H1 (cell line): ENCODE data around the gene KPNA6. TPM values are rescaled to one million over a fixed set of nuclear protein-coding genes. Genes with fewer than 3 reads are reported as not detected.

Experiments
- CTCF ChIA-PET: fragments of 300-600 bp; sonication (Branson Sonifier 250); formaldehyde crosslinking; loops from one replicate; lab custom pipeline; 2021; ENCODE audit not compliant: partially characterized antibody; lab: Charles Lee
- POLR2A ChIA-PET: fragments of 300-600 bp; sonication (Branson Sonifier 250); formaldehyde crosslinking; loops from one replicate; lab custom pipeline; 2021; ENCODE audit warnings: inconsistent platforms; ENCODE audit not compliant: partially characterized antibody; lab: Charles Lee
- DNase-seq, 2 experiments: peaks; one replicate each; pipeline versions ENCODE4 v3.0.0 to v3.0.0-alpha.2; 2010 to 2022; ENCODE audit warnings: low spot score in 2 of 2, low read depth in 1 of 2, mixed read lengths in 1 of 2
- FAIRE-seq: peaks from 2 replicates; lab custom pipeline; 2011; peaks lifted over from hg19 to GRCh38; lab: Jason Lieb, UNC
- H2AFZ ChIP-seq: 2 replicates; pipeline ENCODE4 v1.8.1; 2012; ENCODE audit warnings: low read length, inconsistent platforms
- H2AK5ac ChIP-seq: 2 replicates; pipeline ENCODE4 v1.6.1; 2013; ENCODE audit warnings: low read depth, low read length
- H2BK120ac ChIP-seq: replicated peaks from 2 replicates; pipeline ENCODE3; 2013; ENCODE audit warnings: low read depth, low read length, inconsistent platforms
- H2BK12ac ChIP-seq: 2 replicates; pipeline ENCODE4 v1.6.1; 2013; ENCODE audit warnings: low read depth, low read length
- H2BK15ac ChIP-seq: 2 replicates; pipeline ENCODE4 v1.6.1; 2013; ENCODE audit warnings: low read length
- H2BK20ac ChIP-seq: 2 replicates; pipeline ENCODE4 v1.6.1; 2013; ENCODE audit warnings: low read length
- H2BK5ac ChIP-seq: 2 replicates; pipeline ENCODE4 v1.6.1; 2013; ENCODE audit warnings: low read depth, low read length
- H3K14ac ChIP-seq: 2 replicates; pipeline ENCODE4 v1.6.1; 2013; ENCODE audit warnings: inconsistent platforms; ENCODE audit not compliant: insufficient read length
- H3K18ac ChIP-seq: 2 replicates; pipeline ENCODE4 v1.6.1; 2013; ENCODE audit warnings: low read length; ENCODE audit errors: extremely low read depth
- H3K23ac ChIP-seq: 2 replicates; pipeline ENCODE4 v1.6.1; 2013; ENCODE audit warnings: inconsistent platforms; ENCODE audit not compliant: insufficient read length
- H3K23me2 ChIP-seq: 2 replicates; pipeline ENCODE4 v1.6.1; 2013; ENCODE audit warnings: low read depth, low read length
- H3K27ac ChIP-seq: 2 replicates; pipeline ENCODE4 v1.6.1; 2011; ENCODE audit warnings: low read depth, low read length, inconsistent platforms
- H3K27me3 ChIP-seq, 4 experiments: replicated peaks in 1 of 4; 1 replicate in 1 of 4; 2 replicates in 3 of 4; pipeline versions ENCODE4 v1.6.1 to v1.8.1; 2011 to 2013; ENCODE audit warnings: low read length in 3 of 4, mild to moderate bottlenecking in 3 of 4, inconsistent platforms in 2 of 4, mixed read lengths in 2 of 4, moderate library complexity in 1 of 4; ENCODE audit not compliant: control insufficient read depth in 3 of 4, insufficient read depth in 3 of 4; ENCODE audit errors: extremely low read depth in 1 of 4
- H3K36me3 ChIP-seq, 4 experiments: 2 replicates each; pipeline versions ENCODE4 v1.6.1 to v1.8.1; 2011 to 2013; ENCODE audit warnings: mild to moderate bottlenecking in 4 of 4, low read length in 3 of 4, moderate library complexity in 2 of 4, control low read depth in 1 of 4, inconsistent platforms in 1 of 4; ENCODE audit not compliant: insufficient read depth in 4 of 4, control insufficient read depth in 2 of 4
- H3K4ac ChIP-seq: replicated peaks from 2 replicates; pipeline ENCODE3; 2013; ENCODE audit warnings: low read length, low read depth, mixed read lengths, inconsistent platforms; ENCODE audit not compliant: insufficient read length
- H3K4me1 ChIP-seq, 4 experiments: replicated peaks in 1 of 4; 1 replicate in 1 of 4; 2 replicates in 3 of 4; pipeline versions ENCODE4 v1.6.1 to v1.8.1; 2011 to 2013; ENCODE audit warnings: low read length in 3 of 4, inconsistent platforms in 2 of 4, mixed read lengths in 1 of 4; ENCODE audit not compliant: insufficient read depth in 4 of 4, control insufficient read depth in 3 of 4
- H3K4me2 ChIP-seq, 2 experiments: 2 replicates each; pipeline versions ENCODE4 v1.6.1 to v1.8.1; 2011 to 2013; ENCODE audit warnings: low read depth in 2 of 2, low read length in 2 of 2, control low read depth in 1 of 2, inconsistent platforms in 1 of 2, mild to moderate bottlenecking in 1 of 2; ENCODE audit not compliant: insufficient read depth in 1 of 2
- H3K4me3 ChIP-seq, 4 experiments: fragments of 200-600, 300-600 bp in 1 of 4; sonication (generic), shearing (Covaris generic), sonication (Bioruptor Twin) in 1 of 4; 2 replicates each; pipeline versions ENCODE4 v1.5.1 to v1.8.1; 2011 to 2016; ENCODE audit warnings: low read length in 4 of 4, low read depth in 3 of 4, control low read depth in 2 of 4, inconsistent platforms in 2 of 4, mild to moderate bottlenecking in 2 of 4, mixed read lengths in 1 of 4, moderate library complexity in 1 of 4; ENCODE audit not compliant: insufficient read depth in 2 of 4; ENCODE audit errors: extremely low read depth in 1 of 4
- H3K56ac ChIP-seq: replicated peaks from 2 replicates; pipeline ENCODE3; 2013; ENCODE audit warnings: low read depth, mild to moderate bottlenecking, mixed read lengths, low read length, inconsistent platforms; ENCODE audit not compliant: insufficient read length
- H3K79me1 ChIP-seq: 2 replicates; pipeline ENCODE4 v1.6.1; 2013; ENCODE audit warnings: low read depth, low read length, control low read depth
- H3K79me2 ChIP-seq, 2 experiments: 2 replicates each; pipeline versions ENCODE4 v1.6.1 to v1.8.1; 2012 to 2013; ENCODE audit warnings: low read length in 2 of 2, mild to moderate bottlenecking in 2 of 2, inconsistent platforms in 1 of 2; ENCODE audit not compliant: insufficient read depth in 2 of 2, control insufficient read depth in 1 of 2
- H3K9ac ChIP-seq, 4 experiments: replicated peaks in 1 of 4; 1 replicate in 1 of 4; 2 replicates in 3 of 4; pipeline versions ENCODE4 v1.6.1 to v1.8.1; 2011 to 2013; ENCODE audit warnings: low read depth in 3 of 4, low read length in 3 of 4, control low read depth in 2 of 4, mild to moderate bottlenecking in 2 of 4, moderate library complexity in 2 of 4, inconsistent platforms in 1 of 4; ENCODE audit errors: extremely low read depth in 1 of 4
- H3K9me3 ChIP-seq, 2 experiments: 2 replicates each; pipeline versions ENCODE4 v1.6.1 to v1.8.1; 2012 to 2013; ENCODE audit warnings: mild to moderate bottlenecking in 2 of 2, moderate library complexity in 2 of 2, control low read depth in 1 of 2, inconsistent platforms in 1 of 2, low read depth in 1 of 2, low read length in 1 of 2, mixed read lengths in 1 of 2; ENCODE audit not compliant: insufficient read depth in 2 of 2
- H4K20me1 ChIP-seq, 2 experiments: replicated peaks in 1 of 2; 2 replicates each; pipeline versions ENCODE3 to v1.8.1; 2011 to 2013; ENCODE audit warnings: inconsistent platforms in 2 of 2, low read length in 2 of 2, mild to moderate bottlenecking in 1 of 2; ENCODE audit not compliant: insufficient read depth in 2 of 2, control insufficient read depth in 1 of 2
- H4K5ac ChIP-seq: 2 replicates; pipeline ENCODE4 v1.6.1; 2013; ENCODE audit warnings: low read length, low read depth, mixed read lengths, inconsistent platforms; ENCODE audit not compliant: insufficient read length
- H4K8ac ChIP-seq: 2 replicates; pipeline ENCODE4 v1.8.0; 2013; ENCODE audit warnings: mild to moderate bottlenecking, moderate library complexity, low read length, inconsistent platforms; ENCODE audit not compliant: insufficient read depth; ENCODE audit errors: extremely low read depth
- H4K91ac ChIP-seq: replicated peaks from 2 replicates; pipeline ENCODE3; 2013; ENCODE audit warnings: low read length, mixed read lengths, inconsistent platforms; ENCODE audit not compliant: insufficient read length
- KDM4A ChIP-seq: IDR thresholded peaks from one replicate; pipeline ENCODE4 v1.7.1; 2012; ENCODE audit warnings: low read depth, mild to moderate bottlenecking, moderate library complexity, low read length, inconsistent platforms; ENCODE audit not compliant: severe bottlenecking
- RNF2 ChIP-seq: fragments of 200-900, 300-1000 bp; sonication (generic); IDR thresholded peaks from 2 replicates; pipeline ENCODE4 v1.7.1; 2016; ENCODE audit warnings: borderline replicate concordance, low read depth, mild to moderate bottlenecking, antibody characterized with exemption, low read length; ENCODE audit not compliant: poor library complexity, severe bottlenecking; ENCODE audit errors: missing control alignments
- TAF1 ChIP-seq: IDR thresholded peaks from 2 replicates; pipeline ENCODE4 v1.6.1; 2011; ENCODE audit warnings: mild to moderate bottlenecking, low read depth, low read length
- WGBS, 2 experiments: shearing (Covaris generic) in 1 of 2; methylation state at CpG; one replicate each; pipeline versions ENCODE4 v1.1.6 to v1.1.7; 2013 to 2015; ENCODE audit warnings: low lambda C conversion rate in 2 of 2, mixed read lengths in 2 of 2, inconsistent platforms in 1 of 2, low coverage in 1 of 2, missing lambda C conversion rate in 1 of 2; ENCODE audit not compliant: insufficient replicate concordance in 2 of 2, insufficient coverage in 1 of 2, insufficient read length in 1 of 2; ENCODE audit errors: extremely low coverage in 1 of 2, missing lambda C conversion rate in 1 of 2; 5-methylcytosine and 5-hydroxymethylcytosine counted together
- polyA plus RNA-seq, 7 experiments: library from polyadenylated mRNA; depleted of rRNA in 3 of 7; stranded (reverse) in 5 of 7; unstranded in 2 of 7; fragments of >200 nt in 5 of 7; fragments of 200-250 nt in 2 of 7; gene quantifications; 1 replicate in 5 of 7; 2 replicates in 1 of 7; 4 replicates in 1 of 7; pipeline versions ENCODE4 v1.2.1 to v1.2.3, GENCODE V29; 2011 to 2013; ENCODE audit warnings: missing spikeins in 2 of 7, mixed read lengths in 2 of 7
- total RNA-seq: library from RNA; stranded (reverse); fragmentation: NEBNext Ultra II Directional; extraction: Animal tissue kit (Norgen Biotek cat#: 25700); gene quantifications from 2 replicates; pipeline ENCODE4 v1.2.1, GENCODE V29; 2021

KPNA6 gene
- total and polyA plus RNA-seq, 2 of the 8 experiments (the other 6 are each of a cell fraction or from before 2014, with no cell fraction given) = 24.2 to 120 TPM

DNA sequence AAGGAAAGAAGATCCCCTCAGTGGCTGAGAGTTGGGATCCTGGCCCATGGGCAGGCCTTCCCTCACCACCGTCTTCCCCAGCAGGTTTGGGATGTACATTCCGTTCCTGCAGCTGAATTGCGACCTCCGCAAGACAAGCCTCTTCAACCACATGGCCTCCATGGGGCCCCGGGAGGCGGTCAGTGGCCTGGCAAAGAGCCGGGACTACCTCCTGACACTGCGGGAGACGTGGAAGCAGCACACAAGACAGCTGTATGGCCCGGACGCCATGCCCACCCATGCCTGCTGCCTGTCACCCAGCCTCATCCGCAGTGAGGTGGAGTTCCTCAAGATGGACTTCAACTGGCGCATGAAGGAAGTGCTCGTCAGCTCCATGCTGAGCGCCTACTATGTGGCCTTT, 16.3 kb upstream of the KPNA6 start:
- POLR2A ChIA-PET = interaction anchor here (0.6 to 1.3 kb wide), 8 partner anchors 12 to 242 kb away, joined by 3 to 6 read pairs (median 3); no protein-coding TSS in a partner anchor
- H3K27ac ChIP-seq = no peak overlapping the region
- no peak for FAIRE-seq
- no peak for DNase-seq
- no peak overlapping the region for H2BK120ac ChIP-seq
- H3K4me2 ChIP-seq = no peak overlapping the region
- no peak overlapping the region for H3K18ac ChIP-seq
- no peak overlapping the region; the same call in 1 of the 2 replicates for H2BK5ac ChIP-seq
- H3K4me3 ChIP-seq = no peak overlapping the region
- no peak overlapping the region for H3K14ac ChIP-seq
- no peak overlapping the region for H4K5ac ChIP-seq
- H3K27me3 ChIP-seq = no peaks in the 10 kb centered on the region
- no peaks in the 10 kb centered on the region for H3K79me2 ChIP-seq
- H3K4me1 ChIP-seq = no peaks in the 10 kb centered on the region
- no peaks in the 10 kb centered on the region for H3K9me3 ChIP-seq
- no peak overlapping the region for H3K9ac ChIP-seq
- H3K23ac ChIP-seq = no peak overlapping the region
- H4K20me1 ChIP-seq = no peaks in the 10 kb centered on the region
- H2AFZ ChIP-seq = no peak overlapping the region
- TF ChIP-seq KDM4A (no peak), TAF1 (no peak), RNF2 (no peak)
- TF ChIP-seq, all 59 proteins: peak for 0
- no peak overlapping the region for H2BK20ac ChIP-seq
- H2BK12ac ChIP-seq = no peak overlapping the region
- H3K79me1 ChIP-seq = no peaks in the 10 kb centered on the region
- H4K91ac ChIP-seq = no peak overlapping the region
- H3K56ac ChIP-seq = no peak overlapping the region
- no peaks in the 10 kb centered on the region for H3K23me2 ChIP-seq
- CTCF ChIA-PET = interaction anchor here (1.3 to 1.6 kb wide), 3 partner anchors 9 to 17 kb away, joined by 4 to 5 read pairs (median 4); no protein-coding TSS in a partner anchor
- H2BK15ac ChIP-seq = no peak overlapping the region
- H3K36me3 ChIP-seq = peaks cover 5 to 38% (median 25%) of the 10 kb centered on the region in 4 experiments
- no peak overlapping the region for H3K4ac ChIP-seq
- no peak overlapping the region for H2AK5ac ChIP-seq
- 95% methylated on average over 15 of the region's 15 CpGs; no CpG with 5 or more reads in 1 of the 2 experiments for whole genome bisulfite sequencing, 2 experiments
- H4K8ac ChIP-seq = no peak overlapping the region; the same call in 1 of the 2 replicates
